GM10847 (cell line): ENCODE data around the gene MAPK9.

Source experiments
- POLR2A ChIP-seq: IDR thresholded peaks from 2 replicates; pipeline ENCODE4 v1.6.1; 2011; ENCODE audit not compliant: insufficient read length; ENCODE audit errors: extremely low read depth

The MAPK9 gene

DNA sequence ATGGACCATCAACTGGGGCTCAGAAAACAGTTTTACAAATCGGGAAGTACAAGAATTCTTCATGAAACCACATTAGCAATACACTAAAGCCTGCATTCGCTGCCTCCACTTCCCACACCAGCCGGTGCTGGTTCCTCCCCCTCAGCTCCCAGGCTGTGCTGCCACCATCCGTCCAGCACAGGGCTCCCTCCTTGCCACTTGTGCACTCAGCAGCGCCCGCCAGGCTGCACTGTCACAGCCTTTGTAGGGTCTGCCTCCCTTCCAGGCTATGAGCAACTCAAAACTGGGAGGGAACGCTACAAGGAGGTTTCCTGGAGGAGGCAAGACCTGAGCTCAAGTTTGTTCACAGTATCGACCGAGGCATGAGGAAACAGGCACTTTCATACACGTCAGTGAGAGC, 7.7 kb downstream of the MAPK9 start:
- no peak for TF ChIP-seq POLR2A

DNA sequence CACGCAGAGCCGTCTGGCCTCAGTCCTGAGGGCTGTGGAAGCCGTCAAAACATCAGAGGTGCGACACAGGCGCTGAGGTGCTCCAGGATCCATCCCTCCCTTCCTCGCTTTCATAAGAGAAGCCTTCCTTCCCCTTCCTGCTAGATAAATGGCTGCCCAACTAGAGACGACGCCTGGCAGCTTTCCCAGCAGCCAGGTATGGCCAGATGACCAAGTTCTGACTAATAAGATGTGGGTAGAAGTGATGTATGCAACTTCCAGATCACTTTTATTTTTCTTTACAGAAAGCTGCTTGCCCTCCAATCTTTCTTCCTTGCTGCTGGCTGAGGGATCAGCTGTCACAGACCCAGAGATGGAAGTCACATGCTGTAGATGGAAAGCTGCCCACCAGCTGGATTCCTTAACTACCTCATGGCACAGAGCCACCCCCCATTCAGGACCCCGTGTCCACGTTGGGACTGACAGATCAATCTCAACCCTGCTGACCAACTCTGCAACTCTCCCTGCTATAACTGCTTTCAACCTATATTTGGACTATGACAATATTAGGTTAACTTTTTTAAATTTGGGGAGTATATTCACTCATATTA, 8.8 kb downstream of the MAPK9 start:
- TF ChIP-seq POLR2A, result no peak

DNA sequence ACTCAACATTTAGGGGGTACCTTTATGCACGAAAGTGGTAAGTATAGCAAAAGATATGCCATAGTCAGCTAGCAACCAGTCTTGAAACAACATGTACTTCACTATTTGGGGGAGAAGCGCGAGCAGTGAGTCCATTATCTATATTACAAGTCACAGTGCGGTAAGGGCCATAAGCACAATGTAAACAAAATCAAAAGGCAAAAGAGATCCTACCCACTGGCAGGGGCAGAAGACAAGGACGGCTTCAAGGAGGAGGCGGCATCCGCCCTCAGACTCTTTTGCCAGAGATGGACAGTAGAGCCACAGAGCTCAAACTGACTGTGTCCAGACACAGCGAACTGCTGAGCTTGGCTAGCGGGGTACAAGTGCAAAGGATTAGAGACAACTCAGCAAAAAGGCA, 9.6 kb downstream of the MAPK9 start:
- TF ChIP-seq POLR2A, result no peak

DNA sequence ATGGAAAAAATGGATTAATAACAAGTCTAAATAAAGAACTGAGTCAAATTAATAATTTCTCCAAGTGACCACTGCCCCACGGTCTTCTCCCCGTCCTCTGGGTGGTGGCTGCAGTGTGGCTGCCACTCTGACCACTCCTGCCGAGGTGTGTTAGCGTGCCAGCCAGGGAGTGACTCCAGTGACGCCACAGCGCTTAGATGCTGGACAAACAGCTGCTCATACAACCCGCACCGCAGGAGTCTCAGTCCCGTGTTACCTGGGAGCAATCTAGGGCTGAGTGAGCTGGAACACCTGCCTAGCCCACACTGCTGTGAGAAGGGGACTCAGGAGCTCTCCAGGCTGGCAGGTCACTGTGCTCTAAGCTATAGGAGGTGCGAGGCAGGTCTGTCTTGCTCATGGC, 10.2 kb downstream of the MAPK9 start:
- TF ChIP-seq POLR2A, result no peak

DNA sequence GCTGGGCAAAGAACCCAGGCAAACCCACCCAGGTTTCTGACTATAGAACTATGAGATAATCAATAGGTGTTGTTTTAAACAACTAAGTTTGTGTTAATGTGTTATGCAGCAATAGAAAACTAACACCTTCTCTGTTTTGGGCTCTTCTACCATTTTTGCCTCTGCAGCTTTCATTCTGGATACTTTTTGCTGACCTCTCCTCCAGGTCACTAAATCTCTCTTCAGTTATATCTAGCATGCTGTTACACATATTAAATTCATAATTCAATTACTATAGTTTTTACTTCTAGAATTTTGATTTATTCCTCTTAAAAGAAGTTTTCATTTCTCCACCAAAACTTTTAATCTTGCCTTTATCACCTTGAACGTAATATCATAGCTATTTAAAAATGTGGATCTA, 17.2 kb downstream of the MAPK9 start:
- no peak for TF ChIP-seq POLR2A

GRCh38 chr5:180271221-180271620, 20.7 kb downstream of the MAPK9 start:
- TF ChIP-seq POLR2A, result no peak

DNA sequence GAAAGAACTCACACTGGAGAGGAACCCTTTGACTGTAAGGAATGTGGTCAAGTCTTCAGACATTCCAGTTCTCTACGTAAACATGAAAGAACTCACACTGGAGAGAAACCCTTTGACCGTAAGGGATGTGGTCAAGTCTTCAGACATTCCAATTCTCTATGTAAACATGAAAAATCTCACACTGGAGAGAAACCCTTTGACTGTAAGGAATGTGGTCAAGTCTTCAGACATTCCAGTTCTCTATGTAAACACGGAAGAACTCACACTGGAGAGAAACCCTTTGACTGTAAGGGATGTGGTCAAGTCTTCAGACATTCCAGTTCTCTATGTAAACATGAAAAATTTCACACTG, 32.6 kb downstream of the MAPK9 start:
- no peak for TF ChIP-seq POLR2A

- no peak for TF ChIP-seq POLR2A
Observed at GRCh38 chr5:180253036-180253824, 38.7 kb downstream of the MAPK9 start.

- no peak for TF ChIP-seq POLR2A
Observed at GRCh38 chr5:180251887-180252286, 40.0 kb downstream of the MAPK9 start.

- TF ChIP-seq POLR2A, result no peak
Observed at GRCh38 chr5:180251141-180251540, 40.7 kb downstream of the MAPK9 start.

GRCh38 chr5:180250329-180250728, 41.6 kb downstream of the MAPK9 start:
- no peak for TF ChIP-seq POLR2A

DNA sequence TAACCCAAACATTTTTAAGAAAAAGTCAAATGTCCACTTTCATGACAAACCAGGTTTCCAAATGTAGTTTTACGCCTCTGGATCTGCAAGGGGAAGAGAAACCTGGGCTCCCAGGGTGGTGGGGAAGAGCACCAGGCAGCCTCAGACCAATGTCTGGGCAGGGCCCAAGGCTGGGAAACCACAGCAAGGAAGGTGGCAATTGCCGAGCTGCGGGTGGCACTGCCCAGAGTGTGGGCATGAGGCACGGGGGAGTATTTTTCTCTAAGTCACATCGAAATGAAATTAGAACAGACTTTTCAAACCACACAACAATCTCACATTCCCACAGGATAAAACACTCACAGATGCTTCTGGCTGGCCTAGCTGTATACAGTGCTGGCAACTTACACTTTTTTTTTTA, 50.3 kb downstream of the MAPK9 start:
- no peak for TF ChIP-seq POLR2A

- no peak for TF ChIP-seq POLR2A
Observed at GRCh38 chr5:180238631-180239030, 53.3 kb downstream of the MAPK9 start.

GRCh38 chr5:180235846-180236245, 56.0 kb downstream of the MAPK9 start:
- TF ChIP-seq POLR2A, result no peak

- no peak for TF ChIP-seq POLR2A
Observed at GRCh38 chr5:180235077-180235476, 56.8 kb downstream of the MAPK9 start.

DNA sequence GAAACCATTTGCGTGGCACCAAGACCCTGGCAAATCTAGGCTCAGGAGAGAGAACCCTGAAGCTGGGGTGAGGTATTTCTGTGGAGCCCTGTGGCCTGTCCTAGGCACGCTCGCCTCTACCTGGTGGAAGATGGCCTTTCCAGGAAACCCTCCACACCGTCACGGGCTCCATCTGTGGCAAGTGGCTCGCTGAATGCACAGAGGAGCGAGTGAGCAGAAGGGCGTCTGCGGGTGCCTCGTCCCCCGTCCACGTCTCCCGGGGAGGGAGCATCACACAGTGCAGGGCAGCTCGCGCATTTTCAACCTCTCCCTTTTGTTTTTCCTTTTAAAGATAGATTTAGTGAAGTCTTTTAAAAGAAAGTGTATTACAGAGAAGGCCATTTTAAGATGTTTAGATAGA, 57.6 kb downstream of the MAPK9 start:
- no peak for TF ChIP-seq POLR2A

- no peak for TF ChIP-seq POLR2A
Observed at GRCh38 chr5:180233729-180234128, 58.2 kb downstream of the MAPK9 start.
